K562 (cell line): Measurements from ENCODE around the gene RCN2. TPM values are rescaled to one million over a fixed set of nuclear protein-coding genes. Genes with fewer than 3 reads are reported as not detected.
A peak's percentile ranks its signal among the peaks of the same experiment; 100 is the strongest.

ENCODE experiments used
- ATAC-seq: fragments of 200-7000 bp; cut with Tn5 transposase; 3 replicates; pipeline ENCODE4 v1.9.1; 2020; ENCODE audit warnings: moderate library complexity
- BruUV-seq: library from RNA; stranded (reverse); fragments of 400-500 nt; replicated peaks from 2 replicates; lab custom pipeline; 2021; lab: Mats Ljungman, UMichigan
- CTCF ChIA-PET: fragments of 300-600 bp; formaldehyde crosslinking; extraction: SDS; loops from one replicate; lab custom pipeline; 2021; ENCODE audit warnings: low intra/inter-chr PET ratio; lab: Yijun Ruan, JAX
- POLR2A ChIA-PET: fragments of 300-600, 350-650 bp; sonication (Branson Sonifier 250); formaldehyde crosslinking; extraction: SDS; loops from one replicate; lab custom pipeline; 2021; ENCODE audit warnings: antibody characterized with exemption, inconsistent platforms; lab: Yijun Ruan, JAX
- DNase-seq, 4 experiments: peaks; one replicate each; pipeline versions ENCODE4 v3.0.0 to v3.0.0-alpha.2; 2011 to 2018; ENCODE audit warnings: low spot score in 3 of 4, mixed read lengths in 3 of 4; ENCODE audit errors: extremely low read depth in 1 of 4
- FAIRE-seq: peaks from 2 replicates; lab custom pipeline; 2011; peaks lifted over from hg19 to GRCh38; lab: Jason Lieb, UNC
- H2AFZ ChIP-seq: 2 replicates; pipeline ENCODE4 v1.6.0; 2011; ENCODE audit warnings: low read depth, low read length, control low read depth, inconsistent platforms
- H3K27ac ChIP-seq: fragments of 200-600 bp; 3 replicates; pipeline ENCODE4 v1.8.0; 2011; ENCODE audit warnings: low read depth, mild to moderate bottlenecking, control low read depth, inconsistent platforms, low read length, moderate library complexity, mixed read lengths; ENCODE audit errors: extremely low read depth
- H3K27me3 ChIP-seq, 2 experiments: fragments of 300-600 bp in 1 of 2; 2 replicates in 1 of 2; 3 replicates in 1 of 2; pipeline versions ENCODE4 v1.6.0 to v1.8.0; 2011; ENCODE audit warnings: inconsistent platforms in 2 of 2, low read length in 2 of 2, mild to moderate bottlenecking in 1 of 2, mixed read lengths in 1 of 2, moderate library complexity in 1 of 2; ENCODE audit not compliant: control insufficient read depth in 2 of 2, insufficient read depth in 2 of 2
- H3K36me3 ChIP-seq: fragments of 300-600 bp; 3 replicates; pipeline ENCODE4 v1.8.0; 2011; ENCODE audit warnings: mild to moderate bottlenecking, low read length, inconsistent platforms; ENCODE audit not compliant: control insufficient read depth, insufficient read depth
- H3K4me1 ChIP-seq, 2 experiments: fragments of 200-600 bp in 1 of 2; replicated peaks in 1 of 2; 2 replicates in 1 of 2; 3 replicates in 1 of 2; pipeline versions ENCODE4 v1.5.1 to v1.8.0; 2011; ENCODE audit warnings: inconsistent platforms in 2 of 2, low read length in 2 of 2, mild to moderate bottlenecking in 1 of 2, mixed read lengths in 1 of 2, moderate library complexity in 1 of 2; ENCODE audit not compliant: control insufficient read depth in 2 of 2, insufficient read depth in 2 of 2
- H3K4me2 ChIP-seq: 2 replicates; pipeline ENCODE4 v1.6.1; 2011; ENCODE audit warnings: low read length, control low read depth, inconsistent platforms, mixed read lengths; ENCODE audit not compliant: insufficient read depth
- H3K4me3 ChIP-seq: fragments of 200-600 bp; sonication (generic), shearing (Covaris generic); 2 replicates; pipeline ENCODE4 v1.5.1; 2016; ENCODE audit warnings: control low read depth, inconsistent platforms
- H3K79me2 ChIP-seq: fragments of 200-600 bp; 3 replicates; pipeline ENCODE4 v1.8.0; 2011; ENCODE audit warnings: low read length, inconsistent platforms; ENCODE audit not compliant: control insufficient read depth, insufficient read depth
- H3K9ac ChIP-seq, 2 experiments: 2 replicates each; pipeline versions ENCODE4 v1.6.0 to v1.6.1; 2011; ENCODE audit warnings: low read depth in 2 of 2, low read length in 2 of 2, control low read depth in 1 of 2, inconsistent platforms in 1 of 2, mild to moderate bottlenecking in 1 of 2, mixed read lengths in 1 of 2; ENCODE audit not compliant: insufficient read depth in 1 of 2
- H3K9me1 ChIP-seq: one replicate; pipeline ENCODE4 v1.6.0; 2011; ENCODE audit warnings: inconsistent platforms, mild to moderate bottlenecking, low read length, moderate library complexity; ENCODE audit not compliant: control insufficient read depth, insufficient read depth
- H3K9me3 ChIP-seq: replicated peaks from 2 replicates; pipeline ENCODE4 v1.5.1; 2011; ENCODE audit warnings: low read depth, low read length, inconsistent platforms; ENCODE audit not compliant: control insufficient read depth, insufficient read depth
- H4K20me1 ChIP-seq: replicated peaks from 2 replicates; pipeline ENCODE4 v1.6.1; 2011; ENCODE audit warnings: low read length, inconsistent platforms, mixed read lengths; ENCODE audit not compliant: control insufficient read depth, insufficient read depth
- EP400 ChIP-seq: fragments of 450-650 bp; IDR thresholded peaks from 2 replicates; pipeline ENCODE4 v1.6.1; 2017; ENCODE audit warnings: antibody characterized with exemption, mild to moderate bottlenecking, moderate library complexity
- HBP1 ChIP-seq: fragments of 450-650 bp; formaldehyde crosslinking; IDR thresholded peaks from 2 replicates; pipeline ENCODE4 v1.4.0; 2022; ENCODE audit warnings: missing genetic modification characterization
- HNRNPUL1 ChIP-seq: fragments of 200-400 bp; formaldehyde crosslinking; IDR thresholded peaks from 2 replicates; pipeline ENCODE4 v1.6.1; 2017; ENCODE audit warnings: low read length
- NFRKB ChIP-seq: fragments of 450-650 bp; IDR thresholded peaks from 2 replicates; pipeline ENCODE4 v1.6.1; 2016; ENCODE audit warnings: low read depth
- NKRF ChIP-seq: fragments of 450-650 bp; IDR thresholded peaks from 2 replicates; pipeline ENCODE4 v1.6.1; 2016; ENCODE audit warnings: borderline replicate concordance
- SPI1 ChIP-seq: IDR thresholded peaks from 2 replicates; pipeline ENCODE4 v1.6.1; 2011; ENCODE audit warnings: low read depth, low read length, control low read depth, borderline replicate concordance
- SUPT5H ChIP-seq: fragments of 450-650 bp; IDR thresholded peaks from 2 replicates; pipeline ENCODE4 v1.6.1; 2016
- TAF9B ChIP-seq: fragments of 450-650 bp; IDR thresholded peaks from 2 replicates; pipeline ENCODE4 v1.6.1; 2018; ENCODE audit warnings: mild to moderate bottlenecking; ENCODE audit not compliant: partially characterized antibody
- WGBS: fragments of 100-300 bp; shearing (Covaris generic); methylation state at CpG from one replicate; pipeline ENCODE4 v1.1.6; 2016; ENCODE audit warnings: low coverage, mixed read lengths; ENCODE audit not compliant: insufficient coverage; ENCODE audit errors: missing lambda C conversion rate; 5-methylcytosine and 5-hydroxymethylcytosine counted together
- in situ Hi-C: fragments of 300-500 bp; cut with MboI; formaldehyde crosslinking; loops from 4 replicates; pipeline ENCODE4 v1.15.0; 2018; ENCODE audit warnings: inconsistent platforms, mixed read lengths
- intact Hi-C: fragments of 100-400 bp; cut with micrococcal nuclease; formaldehyde crosslinking; loops from 2 replicates; pipeline ENCODE4 v1.14.2; 2022
- polyA plus RNA-seq, 8 experiments: library from polyadenylated mRNA; depleted of rRNA in 4 of 8; stranded (reverse) in 5 of 8; unstranded in 3 of 8; fragments of >200 nt; fragmentation: Nextera tagmentation in 2 of 8; fragmentation: Illumina TruSeq in 1 of 8; extraction: Ambion mirVana in 2 of 8; extraction: Trizol in 1 of 8; gene quantifications; 2 replicates each; pipeline versions ENCODE4 v1.2.1 to v1.2.3, GENCODE V29; 2011 to 2014; ENCODE audit warnings: inconsistent platforms in 1 of 8, missing spikeins in 1 of 8
- total RNA-seq, 7 experiments: library from RNA; depleted of rRNA in 6 of 7; stranded (reverse); fragments of >200 nt in 6 of 7; fragmentation: Illumina TruSeq in 2 of 7; extraction: Trizol in 2 of 7; gene quantifications; 2 replicates each; pipeline versions ENCODE4 v1.2.1 to v1.2.3, GENCODE V29; 2011 to 2021; ENCODE audit warnings: low replicate concordance in 1 of 7

RCN2 gene
- total and polyA plus RNA-seq, 9 of the 15 experiments (the other 6 are each of a cell fraction or from before 2014, with no cell fraction given) = 20.9 to 63.6 (median 52.8) TPM

GRCh38 chr15:76929011-76929760 lies 2.4 kb upstream of the RCN2 start:
- no peak for DNase-seq
- Histone ChIP-seq H3K27ac (no peak overlapping the region), H3K4me2 (no peak overlapping the region), H3K36me3 (peaks cover 12% of the 10 kb centered on the region; the same call in 2 of the 3 replicates)
- CTCF ChIA-PET = no interaction called here
- in situ Hi-C loops = no loop called here
- TF ChIP-seq SPI1 (peak; percentile 79), HNRNPUL1 (no peak)
- TF ChIP-seq, all 486 proteins: peak for 1
- Histone ChIP-seq H3K9ac (no peak overlapping the region), H4K20me1 (no peaks in the 10 kb centered on the region), H2AFZ (no peak overlapping the region), H3K27me3 (no peaks in the 10 kb centered on the region; a peak in 1 of 5 replicates), H3K9me1 (no peaks in the 10 kb centered on the region), H3K4me1 (peaks cover 8 to 12% of the 10 kb centered on the region in 2 experiments; a peak in 4 of 5 replicates), H3K9me3 (no peaks in the 10 kb centered on the region), H3K4me3 (no peak overlapping the region), H3K79me2 (peaks cover 21% of the 10 kb centered on the region)
- no TSS peak for BruUV-seq
- FAIRE-seq (no peak), ATAC-seq (no peak)
- POLR2A ChIA-PET = no interaction called here
- intact Hi-C loops = no loop called here

GRCh38 chr15:76930831-76931396 lies 635 bp upstream of the RCN2 start:
- BruUV-seq = TSS peak; percentile 94
- peak overlapping the region; percentile 78 for H3K27ac ChIP-seq
- ChIA-PET CTCF (no interaction called here), POLR2A (interaction anchor here (1.0 to 1.5 kb wide), 7 partner anchors 17 to 62 kb away, joined by 3 to 6 read pairs (median 4); no protein-coding TSS in a partner anchor)
- H3K9ac ChIP-seq = peak overlapping the region; percentile 82 to 85
- peak overlapping the region; percentile 86 for H3K4me2 ChIP-seq
- no peaks in the 10 kb centered on the region for H3K9me1 ChIP-seq
- intact Hi-C loops (no loop called here), in situ Hi-C loops (no loop called here)
- ATAC-seq (no peak), DNase-seq (peak in 1 of 4 experiments; percentile 20), FAIRE-seq (no peak)
- no peaks in the 10 kb centered on the region for H3K27me3 ChIP-seq
- H3K36me3 ChIP-seq = peaks cover 28% of the 10 kb centered on the region
- H3K9me3 ChIP-seq = no peaks in the 10 kb centered on the region
- peak overlapping the region; percentile 98 for H2AFZ ChIP-seq
- H4K20me1 ChIP-seq = no peaks in the 10 kb centered on the region
- peaks cover 21% of the 10 kb centered on the region for H3K79me2 ChIP-seq
- TF ChIP-seq HBP1 (CRISPR knock-in tag) (no peak), SUPT5H (no peak), NKRF (peak; percentile 14; the same call in 1 of the 2 replicates), NFRKB (peak; percentile 74; the same call in 1 of the 2 replicates), TAF9B (peak; percentile 59), EP400 (0 out of 2 replicates have a peak, but pooled peaks have one; percentile 39)
- 4% methylated on average over 7 of the region's 7 CpGs for WGBS
- H3K4me3 ChIP-seq = peak overlapping the region; percentile 79
- peaks cover 8 to 12% of the 10 kb centered on the region in 2 experiments; a peak in 4 of 5 replicates for H3K4me1 ChIP-seq
